Measurements from ENCODE around the gene TTC1.
A peak's percentile ranks its signal among the peaks of the same experiment; 100 is the strongest.
"Not testable (repeated sequence)": the region's sequence is repeated elsewhere in the genome, so short reads cannot be mapped to it uniquely, and the experiment has no call there.

TTC1 gene, protein sequence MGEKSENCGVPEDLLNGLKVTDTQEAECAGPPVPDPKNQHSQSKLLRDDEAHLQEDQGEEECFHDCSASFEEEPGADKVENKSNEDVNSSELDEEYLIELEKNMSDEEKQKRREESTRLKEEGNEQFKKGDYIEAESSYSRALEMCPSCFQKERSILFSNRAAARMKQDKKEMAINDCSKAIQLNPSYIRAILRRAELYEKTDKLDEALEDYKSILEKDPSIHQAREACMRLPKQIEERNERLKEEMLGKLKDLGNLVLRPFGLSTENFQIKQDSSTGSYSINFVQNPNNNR

GRCh38 chr5:160008877-160009590 lies at the start of gene TTC1:
TSS of gene TTC1 (plus strand) at chr5:160009139. CDS start at chr5:160010529, 1,390 bp downstream.
- Histone ChIP-seq H3K27me3 (ENCODE audit: control insufficient read depth, insufficient read depth, low read length) (no peaks in the 10 kb centered on the region), H3K9ac (ENCODE audit: low read length) (peak within 1 kb of the TSS; percentile 67), H3K4me1 (ENCODE audit: control insufficient read depth, insufficient read depth, low read length) (peaks cover 7% of the 10 kb centered on the region), H3K36me3 (ENCODE audit: control insufficient read depth, insufficient read depth, low read length) (no peaks in the 10 kb centered on the region), H3K4me3 (ENCODE audit: low read length) (peak within 1 kb of the TSS; percentile 80), H3K9me3 (ENCODE audit: control insufficient read depth, low read length) (no peaks in the 10 kb centered on the region)

GRCh38 chr5:159961176-159962160 lies 47.5 kb upstream of the TTC1 start:
- H3K9ac ChIP-seq (ENCODE audit: low read length) = no peak overlapping the region
- H3K36me3 ChIP-seq (ENCODE audit: control insufficient read depth, insufficient read depth, low read length) = no peaks in the 10 kb centered on the region
- H3K4me3 ChIP-seq (ENCODE audit: low read length) = no peak overlapping the region
- H3K27me3 ChIP-seq (ENCODE audit: control insufficient read depth, insufficient read depth, low read length) = peaks cover 4% of the 10 kb centered on the region
- no peaks in the 10 kb centered on the region for H3K9me3 ChIP-seq (ENCODE audit: control insufficient read depth, low read length)
- H3K4me1 ChIP-seq (ENCODE audit: control insufficient read depth, insufficient read depth, low read length) = no peaks in the 10 kb centered on the region

DNA sequence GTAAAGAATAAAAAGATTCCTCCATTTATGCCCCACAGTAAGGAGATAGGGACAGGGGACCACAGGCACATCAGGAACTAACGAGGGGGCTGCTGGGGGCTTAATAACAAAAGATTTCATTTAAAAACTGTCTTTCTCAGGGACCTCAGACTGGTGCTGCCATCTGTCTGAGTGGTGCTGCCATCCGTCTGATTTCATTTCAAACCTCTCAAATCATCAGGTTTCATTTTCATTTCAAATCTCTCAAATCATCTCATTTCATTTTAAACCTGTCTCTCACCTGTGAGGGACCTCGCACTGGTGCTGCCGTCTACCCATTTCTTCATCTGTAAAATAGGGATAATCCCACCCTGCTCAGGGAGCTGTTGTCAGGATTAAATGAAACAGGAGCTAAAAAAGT lies 46.7 kb upstream of the TTC1 start:
- Histone ChIP-seq H3K4me3 (ENCODE audit: low read length) (no peak overlapping the region), H3K27me3 (ENCODE audit: control insufficient read depth, insufficient read depth, low read length) (peaks cover 4% of the 10 kb centered on the region), H3K9me3 (ENCODE audit: control insufficient read depth, low read length) (no peaks in the 10 kb centered on the region), H3K36me3 (ENCODE audit: control insufficient read depth, insufficient read depth, low read length) (no peaks in the 10 kb centered on the region), H3K9ac (ENCODE audit: low read length) (no peak overlapping the region), H3K4me1 (ENCODE audit: control insufficient read depth, insufficient read depth, low read length) (no peaks in the 10 kb centered on the region)

GRCh38 chr5:159963935-159964334 lies 45.0 kb upstream of the TTC1 start:
- no peaks in the 10 kb centered on the region for H3K4me1 ChIP-seq (ENCODE audit: control insufficient read depth, insufficient read depth, low read length)
- no peaks in the 10 kb centered on the region for H3K9me3 ChIP-seq (ENCODE audit: control insufficient read depth, low read length)
- peaks cover 4% of the 10 kb centered on the region for H3K27me3 ChIP-seq (ENCODE audit: control insufficient read depth, insufficient read depth, low read length)
- no peak overlapping the region for H3K4me3 ChIP-seq (ENCODE audit: low read length)
- H3K9ac ChIP-seq (ENCODE audit: low read length) = no peak overlapping the region
- H3K36me3 ChIP-seq (ENCODE audit: control insufficient read depth, insufficient read depth, low read length) = no peaks in the 10 kb centered on the region

GRCh38 chr5:159965031-159965837 lies 43.7 kb upstream of the TTC1 start:
- H3K36me3 ChIP-seq (ENCODE audit: control insufficient read depth, insufficient read depth, low read length) = no peaks in the 10 kb centered on the region

GRCh38 chr5:159965838-159966128 lies 43.2 kb upstream of the TTC1 start:
- H3K27me3 ChIP-seq (ENCODE audit: control insufficient read depth, insufficient read depth, low read length) = peaks cover 12% of the 10 kb centered on the region
- H3K9ac ChIP-seq (ENCODE audit: low read length); H3K36me3 ChIP-seq (ENCODE audit: control insufficient read depth, insufficient read depth, low read length); H3K4me3 ChIP-seq (ENCODE audit: low read length); H3K4me1 ChIP-seq (ENCODE audit: control insufficient read depth, insufficient read depth, low read length); H3K9me3 ChIP-seq (ENCODE audit: control insufficient read depth, low read length): not testable (repeated sequence)

More at GRCh38 chr5:159965031-159965837, 43.7 kb upstream of the TTC1 start:
- no peak overlapping the region for H3K4me3 ChIP-seq (ENCODE audit: low read length)
- no peaks in the 10 kb centered on the region for H3K9me3 ChIP-seq (ENCODE audit: control insufficient read depth, low read length)
- H3K9ac ChIP-seq (ENCODE audit: low read length) = no peak overlapping the region
- peaks cover 7% of the 10 kb centered on the region for H3K27me3 ChIP-seq (ENCODE audit: control insufficient read depth, insufficient read depth, low read length)
- H3K4me1 ChIP-seq (ENCODE audit: control insufficient read depth, insufficient read depth, low read length) = no peaks in the 10 kb centered on the region

GRCh38 chr5:159969966-159970365 lies 39.0 kb upstream of the TTC1 start:
- Histone ChIP-seq H3K27me3 (ENCODE audit: control insufficient read depth, insufficient read depth, low read length) (peaks cover 39% of the 10 kb centered on the region), H3K4me3 (ENCODE audit: low read length) (no peak overlapping the region), H3K4me1 (ENCODE audit: control insufficient read depth, insufficient read depth, low read length) (no peaks in the 10 kb centered on the region), H3K9me3 (ENCODE audit: control insufficient read depth, low read length) (no peaks in the 10 kb centered on the region), H3K9ac (ENCODE audit: low read length) (no peak overlapping the region), H3K36me3 (ENCODE audit: control insufficient read depth, insufficient read depth, low read length) (no peaks in the 10 kb centered on the region)

DNA sequence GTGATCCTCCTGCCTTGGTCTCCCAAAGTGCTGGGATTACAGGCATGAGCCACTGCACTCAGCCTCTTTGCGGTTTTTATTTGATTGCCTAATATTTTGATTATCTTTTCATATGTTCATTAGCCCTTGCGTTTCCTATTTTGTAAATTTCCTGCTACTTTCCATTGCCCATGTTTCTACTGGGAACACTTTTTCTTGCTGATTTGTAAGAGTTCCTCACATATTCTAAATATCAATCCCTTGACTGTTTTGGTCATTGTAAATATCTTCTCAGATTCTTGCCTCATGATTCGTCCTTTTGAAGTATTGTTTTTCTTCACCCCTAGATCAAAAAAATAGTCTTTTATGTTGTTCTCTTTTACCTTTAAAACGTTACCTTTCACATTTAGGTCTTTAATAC lies 37.9 kb upstream of the TTC1 start:
- Histone ChIP-seq H3K4me1 (ENCODE audit: control insufficient read depth, insufficient read depth, low read length) (no peaks in the 10 kb centered on the region), H3K36me3 (ENCODE audit: control insufficient read depth, insufficient read depth, low read length) (no peaks in the 10 kb centered on the region), H3K4me3 (ENCODE audit: low read length) (no peak overlapping the region), H3K27me3 (ENCODE audit: control insufficient read depth, insufficient read depth, low read length) (peaks cover 35% of the 10 kb centered on the region), H3K9ac (ENCODE audit: low read length) (no peak overlapping the region), H3K9me3 (ENCODE audit: control insufficient read depth, low read length) (no peaks in the 10 kb centered on the region)

DNA sequence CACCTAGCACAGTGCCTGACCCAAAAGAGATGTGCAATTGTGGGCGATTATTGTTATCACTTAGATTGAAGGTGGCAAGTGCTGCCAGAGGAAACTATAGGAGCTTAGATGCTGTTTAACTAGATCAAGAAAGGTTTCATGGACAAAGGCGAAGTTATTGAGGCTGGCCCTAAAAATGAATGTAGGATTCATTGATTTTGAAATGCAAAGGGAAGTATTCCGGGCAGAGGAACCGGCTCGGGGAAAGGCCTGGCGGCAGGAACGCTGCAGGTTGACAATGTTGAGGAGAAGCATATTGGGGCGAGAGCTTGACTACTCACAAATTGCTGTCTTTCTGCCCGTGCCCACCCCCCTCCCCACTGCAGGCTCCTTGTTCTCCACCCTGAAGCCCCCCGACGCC lies 37.4 kb upstream of the TTC1 start:
- Histone ChIP-seq H3K36me3 (ENCODE audit: control insufficient read depth, insufficient read depth, low read length) (no peaks in the 10 kb centered on the region), H3K4me1 (ENCODE audit: control insufficient read depth, insufficient read depth, low read length) (no peaks in the 10 kb centered on the region), H3K9ac (ENCODE audit: low read length) (no peak overlapping the region), H3K4me3 (ENCODE audit: low read length) (no peak overlapping the region), H3K9me3 (ENCODE audit: control insufficient read depth, low read length) (no peaks in the 10 kb centered on the region), H3K27me3 (ENCODE audit: control insufficient read depth, insufficient read depth, low read length) (peaks cover 35% of the 10 kb centered on the region)

GRCh38 chr5:159971931-159972461 lies 36.9 kb upstream of the TTC1 start:
- no peaks in the 10 kb centered on the region for H3K36me3 ChIP-seq (ENCODE audit: control insufficient read depth, insufficient read depth, low read length)
- peaks cover 35% of the 10 kb centered on the region for H3K27me3 ChIP-seq (ENCODE audit: control insufficient read depth, insufficient read depth, low read length)
- H3K9me3 ChIP-seq (ENCODE audit: control insufficient read depth, low read length) = no peaks in the 10 kb centered on the region
- H3K4me1 ChIP-seq (ENCODE audit: control insufficient read depth, insufficient read depth, low read length) = no peaks in the 10 kb centered on the region
- H3K4me3 ChIP-seq (ENCODE audit: low read length) = no peak overlapping the region
- no peak overlapping the region for H3K9ac ChIP-seq (ENCODE audit: low read length)
